GM21447 (cell line): Measurements from ENCODE around the gene PHF13.
"Not testable (repeated sequence)": the region's sequence is repeated elsewhere in the genome, so short reads cannot be mapped to it uniquely, and the experiment has no call there.

Experiments
- ATAC-seq: cut with Tn5 transposase; IDR thresholded peaks from one replicate; pipeline ENCODE4 v1.9.1; 2021; ENCODE audit not compliant: unreplicated experiment

Gene PHF13

GRCh38 chr1:6653436-6654290 is 40.1 kb downstream of the PHF13 start:
- no peak for ATAC-seq

GRCh38 chr1:6657138-6657537 is 43.6 kb downstream of the PHF13 start:
- ATAC-seq = no peak

GRCh38 chr1:6658359-6659060 is 45.0 kb downstream of the PHF13 start:
- no peak for ATAC-seq

GRCh38 chr1:6660415-6661049 is 47.0 kb downstream of the PHF13 start:
- no peak for ATAC-seq

- ATAC-seq = not testable (repeated sequence)
Measured at GRCh38 chr1:6662468-6662867, 48.9 kb downstream of the PHF13 start.

GRCh38 chr1:6666696-6667095 is 53.2 kb downstream of the PHF13 start:
- no peak for ATAC-seq

GRCh38 chr1:6667139-6667538 is 53.6 kb downstream of the PHF13 start:
- ATAC-seq = no peak

GRCh38 chr1:6668503-6668902 is 55.0 kb downstream of the PHF13 start:
- ATAC-seq = no peak

- no peak for ATAC-seq
Measured at GRCh38 chr1:6672558-6672957, 59.0 kb downstream of the PHF13 start.
